Tibial nerve (tissue), 3 donors: ENCODE results near the gene ZNF335.

ENCODE experiments used
- CTCF ChIP-seq, 5 experiments: fragments of 200-600 bp in 3 of 5; fragments of 450-650 bp in 2 of 5; sonication (generic) in 3 of 5; IDR thresholded peaks; one replicate each; pipeline ENCODE4 v1.5.1; 2016 to 2019; ENCODE audit warnings: antibody characterized with exemption in 5 of 5, mild to moderate bottlenecking in 3 of 5, moderate library complexity in 2 of 5
- POLR2A ChIP-seq, 2 donors: fragments of 450-650 bp; IDR thresholded peaks; one replicate each; pipeline ENCODE4 v1.6.1; 2017; ENCODE audit warnings: antibody characterized with exemption in 2 of 2, mild to moderate bottlenecking in 2 of 2, moderate library complexity in 2 of 2

- peak; percentile 61 to 92 (median 82) for TF ChIP-seq CTCF (IDR thresholded peaks at IDR 0.05)
- TF ChIP-seq POLR2A (IDR thresholded peaks at IDR 0.05) = no peak
Measured at GRCh38 chr20:46013829-46014516, 42.0 kb upstream of the ZNF335 start.
